ENCODE results near the gene KLHDC4. TPM values are rescaled to one million over a fixed set of nuclear protein-coding genes. Genes with fewer than 3 reads are reported as not detected.

The KLHDC4 gene
- total and polyA plus RNA-seq, 10 of the 15 experiments (the other 5 are each of a cell fraction or from before 2014, with no cell fraction given): 0.80 to 62.1 (median 32.8) TPM

DNA sequence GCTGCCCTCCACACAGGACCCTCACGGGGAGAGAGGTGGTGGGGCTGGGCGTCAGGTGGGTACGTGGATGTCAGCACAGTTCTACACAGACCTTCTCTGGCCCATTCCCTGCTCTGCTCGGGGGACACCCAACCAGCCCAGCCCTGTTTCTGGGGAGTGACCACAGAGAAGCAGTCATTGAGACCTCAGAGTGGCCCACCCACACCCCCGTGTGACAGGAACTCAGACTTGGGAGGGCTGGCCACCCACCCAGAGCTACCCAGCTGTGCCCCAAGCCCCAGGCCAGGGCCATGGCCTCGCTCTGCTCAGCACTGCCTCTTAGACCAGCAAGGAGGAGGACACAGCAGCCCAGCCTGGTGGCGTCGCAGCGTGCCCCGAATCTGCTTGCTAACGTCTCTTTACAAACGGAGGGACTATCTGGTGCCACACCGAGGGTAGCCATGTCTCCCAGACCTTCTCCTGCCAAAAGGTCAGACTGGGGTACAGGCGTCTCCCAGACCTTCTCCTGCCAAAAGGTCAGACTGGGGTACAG lies 77.7 kb downstream of the KLHDC4 start:
- Histone ChIP-seq H3K4me3 (no peak overlapping the region), H3K79me2 (ENCODE audit: control insufficient read depth, insufficient read depth, low read length) (no peaks in the 10 kb centered on the region), H3K4me2 (ENCODE audit: control insufficient read depth, insufficient read depth) (no peak overlapping the region), H4K20me1 (ENCODE audit: control insufficient read depth, insufficient read depth) (no peaks in the 10 kb centered on the region), H3K9ac (ENCODE audit: control insufficient read depth, insufficient read depth, low read length) (no peak overlapping the region), H3K27me3 (replicated peaks in 1 of 2; ENCODE audit: control insufficient read depth in 2 of 2, insufficient read depth in 2 of 2, low read length in 1 of 2) (no peaks in the 10 kb centered on the region), H3K36me3 (ENCODE audit: control insufficient read depth in 2 of 2, insufficient read depth in 2 of 2, low read length in 1 of 2) (no peaks in the 10 kb centered on the region), H3K4me1 (ENCODE audit: control insufficient read depth, insufficient read depth, low read length) (no peaks in the 10 kb centered on the region), H3K9me3 (replicated peaks; ENCODE audit: control insufficient read depth, insufficient read depth, low read length) (no peaks in the 10 kb centered on the region), H3K27ac (ENCODE audit: control insufficient read depth, insufficient read depth) (no peak overlapping the region), H2AFZ (ENCODE audit: control insufficient read depth, low read depth, low read length) (no peak overlapping the region)
- WGBS (ENCODE audit: insufficient coverage, insufficient replicate concordance, low lambda C conversion rate, missing lambda C conversion rate): 50% methylated on average over 14 of the region's 14 CpGs
- ChIA-PET CTCF (no interaction called here), POLR2A (no interaction called here), SMC1A (ENCODE audit: uncharacterized antibody, unreplicated experiment) (no interaction called here), RAD21 (ENCODE audit: unreplicated experiment) (no interaction called here)
- intact Hi-C loops (cut with micrococcal nuclease; ENCODE audit: unreplicated experiment): no loop called here
- DNase-seq (ENCODE audit: low read depth, low spot score) (no peak), FAIRE-seq (no peak), ATAC-seq (no peak)
- BruUV-seq (replicated peaks): no TSS peak
- in situ Hi-C loops (cut with MboI): no loop called here
- TF ChIP-seq SMARCA5 (IDR thresholded peaks at IDR 0.05) (no peak), NR2C2 (IDR thresholded peaks at IDR 0.05; ENCODE audit: borderline replicate concordance, control insufficient read depth, insufficient read length, low read depth) (no peak), ZSCAN29 (IDR thresholded peaks at IDR 0.05) (no peak), WRNIP1 (IDR thresholded peaks at IDR 0.05; ENCODE audit: borderline replicate concordance, low read depth, low read length) (no peak), SRF (IDR thresholded peaks at IDR 0.05; ENCODE audit: low read depth in 2 of 2, low read length in 2 of 2) (no peak), HDGF (IDR thresholded peaks at IDR 0.05) (no peak), RELA (IDR thresholded peaks at IDR 0.05; ENCODE audit: borderline replicate concordance, partially characterized antibody) (no peak), BHLHE40 (IDR thresholded peaks at IDR 0.05; ENCODE audit: borderline replicate concordance in 1 of 2, low read depth in 2 of 2, low read length in 1 of 2) (no peak), RFX5 (IDR thresholded peaks at IDR 0.05; ENCODE audit: low read depth, low read length) (no peak), ASH2L (IDR thresholded peaks at IDR 0.05; ENCODE audit: borderline replicate concordance, low read depth) (no peak), NFYB (IDR thresholded peaks at IDR 0.05; ENCODE audit: insufficient read depth, low read depth, low read length) (no peak)
- TF ChIP-seq, protein P1, sequence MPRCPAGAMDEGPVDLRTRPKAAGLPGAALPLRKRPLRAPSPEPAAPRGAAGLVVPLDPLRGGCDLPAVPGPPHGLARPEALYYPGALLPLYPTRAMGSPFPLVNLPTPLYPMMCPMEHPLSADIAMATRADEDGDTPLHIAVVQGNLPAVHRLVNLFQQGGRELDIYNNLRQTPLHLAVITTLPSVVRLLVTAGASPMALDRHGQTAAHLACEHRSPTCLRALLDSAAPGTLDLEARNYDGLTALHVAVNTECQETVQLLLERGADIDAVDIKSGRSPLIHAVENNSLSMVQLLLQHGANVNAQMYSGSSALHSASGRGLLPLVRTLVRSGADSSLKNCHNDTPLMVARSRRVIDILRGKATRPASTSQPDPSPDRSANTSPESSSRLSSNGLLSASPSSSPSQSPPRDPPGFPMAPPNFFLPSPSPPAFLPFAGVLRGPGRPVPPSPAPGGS (IDR thresholded peaks at IDR 0.05; ENCODE audit: borderline replicate concordance, insufficient read depth, low read depth, low read length, poor library complexity, severe bottlenecking): no peak
- TF ChIP-seq, protein P2, sequence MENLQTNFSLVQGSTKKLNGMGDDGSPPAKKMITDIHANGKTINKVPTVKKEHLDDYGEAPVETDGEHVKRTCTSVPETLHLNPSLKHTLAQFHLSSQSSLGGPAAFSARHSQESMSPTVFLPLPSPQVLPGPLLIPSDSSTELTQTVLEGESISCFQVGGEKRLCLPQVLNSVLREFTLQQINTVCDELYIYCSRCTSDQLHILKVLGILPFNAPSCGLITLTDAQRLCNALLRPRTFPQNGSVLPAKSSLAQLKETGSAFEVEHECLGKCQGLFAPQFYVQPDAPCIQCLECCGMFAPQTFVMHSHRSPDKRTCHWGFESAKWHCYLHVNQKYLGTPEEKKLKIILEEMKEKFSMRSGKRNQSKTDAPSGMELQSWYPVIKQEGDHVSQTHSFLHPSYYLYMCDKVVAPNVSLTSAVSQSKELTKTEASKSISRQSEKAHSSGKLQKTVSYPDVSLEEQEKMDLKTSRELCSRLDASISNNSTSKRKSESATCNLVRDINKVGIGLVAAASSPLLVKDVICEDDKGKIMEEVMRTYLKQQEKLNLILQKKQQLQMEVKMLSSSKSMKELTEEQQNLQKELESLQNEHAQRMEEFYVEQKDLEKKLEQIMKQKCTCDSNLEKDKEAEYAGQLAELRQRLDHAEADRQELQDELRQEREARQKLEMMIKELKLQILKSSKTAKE (IDR thresholded peaks at IDR 0.05; ENCODE audit: low read depth, poor library complexity, severe bottlenecking): no peak
- TF ChIP-seq, protein P3, sequence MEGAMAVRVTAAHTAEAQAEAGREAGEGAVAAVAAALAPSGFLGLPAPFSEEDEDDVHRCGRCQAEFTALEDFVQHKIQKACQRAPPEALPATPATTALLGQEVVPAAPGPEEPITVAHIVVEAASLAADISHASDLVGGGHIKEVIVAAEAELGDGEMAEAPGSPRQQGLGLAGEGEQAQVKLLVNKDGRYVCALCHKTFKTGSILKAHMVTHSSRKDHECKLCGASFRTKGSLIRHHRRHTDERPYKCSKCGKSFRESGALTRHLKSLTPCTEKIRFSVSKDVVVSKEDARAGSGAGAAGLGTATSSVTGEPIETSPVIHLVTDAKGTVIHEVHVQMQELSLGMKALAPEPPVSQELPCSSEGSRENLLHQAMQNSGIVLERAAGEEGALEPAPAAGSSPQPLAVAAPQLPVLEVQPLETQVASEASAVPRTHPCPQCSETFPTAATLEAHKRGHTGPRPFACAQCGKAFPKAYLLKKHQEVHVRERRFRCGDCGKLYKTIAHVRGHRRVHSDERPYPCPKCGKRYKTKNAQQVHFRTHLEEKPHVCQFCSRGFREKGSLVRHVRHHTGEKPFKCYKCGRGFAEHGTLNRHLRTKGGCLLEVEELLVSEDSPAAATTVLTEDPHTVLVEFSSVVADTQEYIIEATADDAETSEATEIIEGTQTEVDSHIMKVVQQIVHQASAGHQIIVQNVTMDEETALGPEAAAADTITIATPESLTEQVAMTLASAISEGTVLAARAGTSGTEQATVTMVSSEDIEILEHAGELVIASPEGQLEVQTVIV (IDR thresholded peaks at IDR 0.05; ENCODE audit: borderline replicate concordance, partially characterized antibody): no peak
- TF ChIP-seq, protein P4, sequence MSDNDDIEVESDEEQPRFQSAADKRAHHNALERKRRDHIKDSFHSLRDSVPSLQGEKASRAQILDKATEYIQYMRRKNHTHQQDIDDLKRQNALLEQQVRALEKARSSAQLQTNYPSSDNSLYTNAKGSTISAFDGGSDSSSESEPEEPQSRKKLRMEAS (IDR thresholded peaks at IDR 0.05; ENCODE audit: low read depth, low read length): no peak
- TF ChIP-seq, protein P5, sequence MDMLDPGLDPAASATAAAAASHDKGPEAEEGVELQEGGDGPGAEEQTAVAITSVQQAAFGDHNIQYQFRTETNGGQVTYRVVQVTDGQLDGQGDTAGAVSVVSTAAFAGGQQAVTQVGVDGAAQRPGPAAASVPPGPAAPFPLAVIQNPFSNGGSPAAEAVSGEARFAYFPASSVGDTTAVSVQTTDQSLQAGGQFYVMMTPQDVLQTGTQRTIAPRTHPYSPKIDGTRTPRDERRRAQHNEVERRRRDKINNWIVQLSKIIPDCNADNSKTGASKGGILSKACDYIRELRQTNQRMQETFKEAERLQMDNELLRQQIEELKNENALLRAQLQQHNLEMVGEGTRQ (IDR thresholded peaks at IDR 0.05; ENCODE audit: borderline replicate concordance, low read depth, low read length): no peak

All from GM12878 (cell line).